HepG2 (cell line): ENCODE measurements around the gene HELZ. TPM values are rescaled to one million over a fixed set of nuclear protein-coding genes. Genes with fewer than 3 reads are reported as not detected.

Experiments
- ATAC-seq: fragments of 200-7000 bp; cut with Tn5 transposase; 3 replicates; pipeline ENCODE4 v1.9.1; 2020; ENCODE audit warnings: mild to moderate bottlenecking, moderate library complexity
- BruUV-seq: library from RNA; stranded (reverse); fragments of 400-500 nt; replicated peaks from 2 replicates; lab custom pipeline; 2021; lab: Mats Ljungman, UMichigan
- CTCF ChIA-PET: fragments of 300-600 bp; formaldehyde crosslinking; extraction: SDS; loops from one replicate; lab custom pipeline; 2021; ENCODE audit warnings: low total read pairs, inconsistent platforms, low intra/inter-chr PET ratio; lab: Yijun Ruan, JAX
- POLR2A ChIA-PET: fragments of 350-600 bp; sonication (Branson Sonifier 250); formaldehyde crosslinking; loops from one replicate; lab custom pipeline; 2020; ENCODE audit warnings: antibody characterized with exemption, inconsistent platforms; lab: Yijun Ruan, JAX
- DNase-seq: peaks from one replicate; pipeline ENCODE4 v3.0.0-alpha.2; 2015; ENCODE audit warnings: low spot score
- FAIRE-seq: peaks from 3 replicates; lab custom pipeline; 2011; peaks lifted over from hg19 to GRCh38; lab: Jason Lieb, UNC
- H2AFZ ChIP-seq: one replicate; pipeline ENCODE4 v1.6.1; 2011; ENCODE audit warnings: low read length, inconsistent platforms
- H3K27ac ChIP-seq: fragments of 300-600 bp; 3 replicates; pipeline ENCODE4 v1.8.0; 2011; ENCODE audit warnings: mixed run types, mild to moderate bottlenecking, mixed read lengths, low read length, inconsistent platforms; ENCODE audit not compliant: insufficient read depth; ENCODE audit errors: extremely low read length
- H3K27me3 ChIP-seq, 2 experiments: fragments of 200-600 bp in 1 of 2; 2 replicates in 1 of 2; 3 replicates in 1 of 2; pipeline versions ENCODE4 v1.6.0 to v1.8.0; 2011; ENCODE audit warnings: low read length in 2 of 2, mild to moderate bottlenecking in 2 of 2, moderate library complexity in 2 of 2, inconsistent platforms in 1 of 2; ENCODE audit not compliant: insufficient read depth in 2 of 2, control insufficient read depth in 1 of 2
- H3K36me3 ChIP-seq, 2 experiments: fragments of 200-600 bp in 1 of 2; replicated peaks in 1 of 2; 2 replicates in 1 of 2; 3 replicates in 1 of 2; pipeline versions ENCODE4 v1.5.1 to v1.8.0; 2011; ENCODE audit warnings: low read length in 2 of 2, inconsistent platforms in 1 of 2; ENCODE audit not compliant: insufficient read depth in 2 of 2, control insufficient read depth in 1 of 2
- H3K4me1 ChIP-seq: 2 replicates; pipeline ENCODE4 v1.5.1; 2012; ENCODE audit warnings: low read length, inconsistent platforms; ENCODE audit not compliant: insufficient read depth
- H3K4me2 ChIP-seq: 2 replicates; pipeline ENCODE4 v1.6.0; 2011; ENCODE audit warnings: low read depth, low read length, inconsistent platforms
- H3K4me3 ChIP-seq, 3 experiments: fragments of 200-600 bp in 1 of 3; sonication (generic), shearing (Covaris generic) in 1 of 3; replicated peaks in 1 of 3; 2 replicates each; pipeline ENCODE4 v1.5.1; 2011 to 2016; ENCODE audit warnings: low read length in 3 of 3, inconsistent platforms in 2 of 3, low read depth in 2 of 3, mild to moderate bottlenecking in 2 of 3, control low read depth in 1 of 3, mixed read lengths in 1 of 3; ENCODE audit not compliant: insufficient read depth in 1 of 3
- H3K79me2 ChIP-seq: one replicate; pipeline ENCODE4 v1.6.1; 2011; ENCODE audit warnings: low read length, inconsistent platforms; ENCODE audit not compliant: insufficient read depth
- H3K9ac ChIP-seq: 2 replicates; pipeline ENCODE4 v1.6.0; 2011; ENCODE audit warnings: mild to moderate bottlenecking, low read depth, low read length, inconsistent platforms; ENCODE audit not compliant: insufficient read depth
- H3K9me3 ChIP-seq: 2 replicates; pipeline ENCODE4 v1.5.1; 2012; ENCODE audit warnings: mild to moderate bottlenecking, low read length
- H4K20me1 ChIP-seq: 2 replicates; pipeline ENCODE4 v1.6.0; 2011; ENCODE audit warnings: inconsistent platforms, mild to moderate bottlenecking, low read length, moderate library complexity; ENCODE audit not compliant: insufficient read depth
- MTA1 ChIP-seq: sonication (generic); formaldehyde crosslinking; IDR thresholded peaks from 2 replicates; pipeline ENCODE4 v1.4.0; 2020; ENCODE audit warnings: missing genetic modification reagents, mild to moderate bottlenecking, borderline replicate concordance
- NFE2L1 ChIP-seq: sonication (generic); formaldehyde crosslinking; IDR thresholded peaks from 2 replicates; pipeline ENCODE4 v1.4.0; 2020; ENCODE audit warnings: missing genetic modification reagents, mild to moderate bottlenecking, borderline replicate concordance
- RBFOX2 ChIP-seq: fragments of 200-400 bp; formaldehyde crosslinking; IDR thresholded peaks from 2 replicates; pipeline ENCODE4 v1.6.1; 2017; ENCODE audit warnings: low read depth, mild to moderate bottlenecking, low read length
- STAT5B ChIP-seq: sonication (generic); formaldehyde crosslinking; IDR thresholded peaks from 2 replicates; pipeline ENCODE4 v1.4.0; 2020; ENCODE audit warnings: missing genetic modification reagents
- ZNF10 ChIP-seq: sonication (generic); formaldehyde crosslinking; IDR thresholded peaks from 2 replicates; pipeline ENCODE4 v1.4.0; 2020; ENCODE audit warnings: mild to moderate bottlenecking, low read depth, missing genetic modification reagents, borderline replicate concordance
- ZNF253 ChIP-seq: sonication (generic); formaldehyde crosslinking; IDR thresholded peaks from 2 replicates; pipeline ENCODE4 v1.8.0; 2022; ENCODE audit warnings: mild to moderate bottlenecking, missing genetic modification reagents, borderline replicate concordance
- WGBS: methylation state at CpG from one replicate; pipeline ENCODE4 v1.1.6; 2017; ENCODE audit warnings: low lambda C conversion rate; 5-methylcytosine and 5-hydroxymethylcytosine counted together
- in situ Hi-C: cut with HindIII; loops from 2 replicates; pipeline ENCODE4 v1.10.0; 2017; ENCODE audit warnings: low pct_unique_long_range_greater_than_20kb; ENCODE audit not compliant: extremely low pct_ligation_motif_present
- intact Hi-C: fragments of 100-400 bp; cut with micrococcal nuclease; formaldehyde crosslinking; loops from one replicate; pipeline ENCODE4 v1.10.0; 2022; ENCODE audit not compliant: unreplicated experiment
- polyA plus RNA-seq, 8 experiments: library from polyadenylated mRNA; depleted of rRNA in 3 of 8; stranded (reverse) in 7 of 8; unstranded in 1 of 8; fragments of >200 nt; fragmentation: Illumina TruSeq in 4 of 8; extraction: Trizol in 4 of 8; gene quantifications; 2 replicates each; pipeline versions ENCODE4 v1.2.1 to v1.2.3, GENCODE V29; 2011 to 2016; ENCODE audit warnings: low read depth in 4 of 8, missing spikeins in 1 of 8, mixed read lengths in 1 of 8; ENCODE audit not compliant: insufficient read depth in 1 of 8
- total RNA-seq, 5 experiments: library from RNA; depleted of rRNA; stranded (reverse); fragments of >200 nt; fragmentation: Illumina TruSeq; extraction: Trizol; gene quantifications; 2 replicates each; pipeline ENCODE4 v1.2.3, GENCODE V29; 2016; ENCODE audit warnings: low read depth in 1 of 5
- TF ChIP-seq, protein P1 (sequence below): sonication (generic); formaldehyde crosslinking; IDR thresholded peaks from 2 replicates; pipeline ENCODE4 v1.8.0; 2023; ENCODE audit warnings: mild to moderate bottlenecking, missing genetic modification reagents
- TF ChIP-seq, protein P2 (sequence below): fragments of 450-650 bp; IDR thresholded peaks from 2 replicates; pipeline ENCODE4 v1.6.1; 2017
- TF ChIP-seq, protein P3 (sequence below): IDR thresholded peaks from 2 replicates; pipeline ENCODE4 v1.6.1; 2016; ENCODE audit warnings: low read depth, control low read depth

The HELZ gene
- total and polyA plus RNA-seq, 2 of the 13 experiments (the other 11 are each of a cell fraction or from before 2014, with no cell fraction given) = 35.3 to 52.4 TPM

DNA sequence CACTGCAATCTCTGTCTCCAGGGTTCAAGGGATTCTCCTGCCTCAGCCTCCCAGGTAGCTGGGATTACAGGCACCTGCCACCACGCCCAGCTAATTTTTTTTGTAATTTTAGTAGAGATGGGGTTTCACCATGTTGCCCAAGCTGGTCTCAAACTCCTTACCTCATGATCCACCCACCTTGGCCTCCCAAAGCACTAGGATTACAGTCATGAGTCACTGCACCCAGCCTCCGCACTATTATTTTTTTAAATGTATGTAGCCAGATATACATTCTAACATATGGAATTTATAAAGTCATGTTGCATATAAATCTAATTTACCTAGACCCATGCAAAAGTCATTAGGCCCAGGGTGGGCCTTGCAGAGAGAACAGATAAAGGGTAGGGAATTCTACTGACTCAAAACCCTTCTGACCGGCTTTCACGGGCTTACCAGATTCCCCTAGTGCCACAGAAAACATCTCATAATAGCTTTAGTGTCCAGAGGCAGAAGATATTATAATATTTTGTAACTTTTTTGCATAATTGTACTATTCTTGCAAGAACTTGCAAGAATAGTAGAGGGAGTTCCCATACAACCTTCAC lies 20.5 kb upstream of the HELZ start:
- ChIA-PET POLR2A (no interaction called here), CTCF (no interaction called here)
- TF ChIP-seq ZNF10 (no peak), NFE2L1 (CRISPR knock-in tag) (no peak), MTA1 (CRISPR knock-in tag) (no peak), RBFOX2 (no peak), ZNF253 (no peak), STAT5B (CRISPR knock-in tag) (no peak)
- TF ChIP-seq, protein P1, sequence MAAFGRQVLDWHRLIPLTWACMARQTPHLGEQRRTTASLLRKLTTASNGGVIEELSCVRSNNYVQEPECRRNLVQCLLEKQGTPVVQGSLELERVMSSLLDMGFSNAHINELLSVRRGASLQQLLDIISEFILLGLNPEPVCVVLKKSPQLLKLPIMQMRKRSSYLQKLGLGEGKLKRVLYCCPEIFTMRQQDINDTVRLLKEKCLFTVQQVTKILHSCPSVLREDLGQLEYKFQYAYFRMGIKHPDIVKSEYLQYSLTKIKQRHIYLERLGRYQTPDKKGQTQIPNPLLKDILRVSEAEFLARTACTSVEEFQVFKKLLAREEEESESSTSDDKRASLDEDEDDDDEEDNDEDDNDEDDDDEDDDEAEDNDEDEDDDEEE (CRISPR knock-in tag) = no peak
- TF ChIP-seq, protein P2, sequence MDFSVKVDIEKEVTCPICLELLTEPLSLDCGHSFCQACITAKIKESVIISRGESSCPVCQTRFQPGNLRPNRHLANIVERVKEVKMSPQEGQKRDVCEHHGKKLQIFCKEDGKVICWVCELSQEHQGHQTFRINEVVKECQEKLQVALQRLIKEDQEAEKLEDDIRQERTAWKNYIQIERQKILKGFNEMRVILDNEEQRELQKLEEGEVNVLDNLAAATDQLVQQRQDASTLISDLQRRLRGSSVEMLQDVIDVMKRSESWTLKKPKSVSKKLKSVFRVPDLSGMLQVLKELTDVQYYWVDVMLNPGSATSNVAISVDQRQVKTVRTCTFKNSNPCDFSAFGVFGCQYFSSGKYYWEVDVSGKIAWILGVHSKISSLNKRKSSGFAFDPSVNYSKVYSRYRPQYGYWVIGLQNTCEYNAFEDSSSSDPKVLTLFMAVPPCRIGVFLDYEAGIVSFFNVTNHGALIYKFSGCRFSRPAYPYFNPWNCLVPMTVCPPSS = no peak
- TF ChIP-seq, protein P3, sequence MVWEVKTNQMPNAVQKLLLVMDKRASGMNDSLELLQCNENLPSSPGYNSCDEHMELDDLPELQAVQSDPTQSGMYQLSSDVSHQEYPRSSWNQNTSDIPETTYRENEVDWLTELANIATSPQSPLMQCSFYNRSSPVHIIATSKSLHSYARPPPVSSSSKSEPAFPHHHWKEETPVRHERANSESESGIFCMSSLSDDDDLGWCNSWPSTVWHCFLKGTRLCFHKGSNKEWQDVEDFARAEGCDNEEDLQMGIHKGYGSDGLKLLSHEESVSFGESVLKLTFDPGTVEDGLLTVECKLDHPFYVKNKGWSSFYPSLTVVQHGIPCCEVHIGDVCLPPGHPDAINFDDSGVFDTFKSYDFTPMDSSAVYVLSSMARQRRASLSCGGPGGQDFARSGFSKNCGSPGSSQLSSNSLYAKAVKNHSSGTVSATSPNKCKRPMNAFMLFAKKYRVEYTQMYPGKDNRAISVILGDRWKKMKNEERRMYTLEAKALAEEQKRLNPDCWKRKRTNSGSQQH (CRISPR knock-in tag) = no peak
- intact Hi-C loops = no loop called here
- DNase-seq = no peak
- H3K9ac ChIP-seq = no peak overlapping the region
- no peaks in the 10 kb centered on the region for H3K9me3 ChIP-seq
- H3K4me2 ChIP-seq = no peak overlapping the region
- no peak for FAIRE-seq
- no peak for ATAC-seq
- H3K4me3 ChIP-seq = no peak overlapping the region
- no peaks in the 10 kb centered on the region for H3K79me2 ChIP-seq
- peaks cover 26% of the 10 kb centered on the region for H3K4me1 ChIP-seq
- 28% methylated on average over 4 of the region's 4 CpGs for WGBS
- no peaks in the 10 kb centered on the region for H4K20me1 ChIP-seq
- no peak overlapping the region for H2AFZ ChIP-seq
- H3K27me3 ChIP-seq = no peaks in the 10 kb centered on the region
- no peak overlapping the region for H3K27ac ChIP-seq
- H3K36me3 ChIP-seq = no peaks in the 10 kb centered on the region
- in situ Hi-C loops = no loop called here
- no TSS peak for BruUV-seq
